Stimulated activated CD8-positive, alpha-beta memory T cell treated with anti-CD3 and anti-CD28 coated beads, Interleukin-12 subunit alpha, Interleukin-12 subunit beta, amount 100 ng/mL, for 4 hours (primary cell): Measurements from ENCODE around the gene CENPS.
"Not testable (repeated sequence)": the region's sequence is repeated elsewhere in the genome, so short reads cannot be mapped to it uniquely, and the experiment has no call there.

Experiments
- DNase-seq: peaks from one replicate; pipeline ENCODE4 v3.0.0-alpha.2; 2020; ENCODE audit warnings: low read depth

Gene CENPS

GRCh38 chr1:10451287-10451686, 21.1 kb downstream of the CENPS start:
- no peak for DNase-seq

GRCh38 chr1:10456048-10456447, 25.8 kb downstream of the CENPS start:
- no peak for DNase-seq

GRCh38 chr1:10456661-10457060, 26.4 kb downstream of the CENPS start:
- no peak for DNase-seq

- DNase-seq = not testable (repeated sequence)
These were observed 27.2 kb downstream of the CENPS start for GRCh38 chr1:10457462-10457861.

GRCh38 chr1:10457875-10458274, 27.6 kb downstream of the CENPS start:
- DNase-seq = no peak

GRCh38 chr1:10459184-10459583, 29.0 kb downstream of the CENPS start:
- no peak for DNase-seq

GRCh38 chr1:10467078-10467477, 36.8 kb downstream of the CENPS start:
- no peak for DNase-seq

- DNase-seq = no peak
These were observed 39.8 kb downstream of the CENPS start for GRCh38 chr1:10470043-10470442.

GRCh38 chr1:10471411-10472219, 41.4 kb downstream of the CENPS start:
- DNase-seq = no peak

GRCh38 chr1:10472220-10473144, 42.2 kb downstream of the CENPS start, which contains the start of gene DFFA:
TSS of gene DFFA (minus strand) at chr1:10472529. CDS start at chr1:10472458, 71 bp downstream.
- peak; percentile 83 for DNase-seq

- no peak for DNase-seq
These were observed 43.0 kb downstream of the CENPS start for GRCh38 chr1:10473145-10473765.

GRCh38 chr1:10474309-10474612, 44.0 kb downstream of the CENPS start:
- not testable (repeated sequence) for DNase-seq

GRCh38 chr1:10474613-10475507, 44.6 kb downstream of the CENPS start, which contains the start of gene PEX14:
TSS of gene PEX14 (plus strand) at chr1:10474950. CDS start at chr1:10474967, 17 bp downstream.
- DNase-seq = peak; percentile 72

- no peak for DNase-seq
These were observed 45.3 kb downstream of the CENPS start for GRCh38 chr1:10475510-10475909.

GRCh38 chr1:10479296-10479695, 49.1 kb downstream of the CENPS start:
- DNase-seq = no peak

- no peak for DNase-seq
These were observed 50.4 kb downstream of the CENPS start for GRCh38 chr1:10480614-10481013.

GRCh38 chr1:10484521-10484920, 54.3 kb downstream of the CENPS start:
- no peak for DNase-seq

- no peak for DNase-seq
These were observed 59.2 kb downstream of the CENPS start for GRCh38 chr1:10489291-10490055.

GRCh38 chr1:10490286-10490970, 60.2 kb downstream of the CENPS start:
- no peak for DNase-seq
